GM18526 (cell line): ENCODE results near the gene AGAP6.
"Not testable (repeated sequence)": the region's sequence is repeated elsewhere in the genome, so short reads cannot be mapped to it uniquely, and the experiment has no call there.

Source experiments
- POLR2A ChIP-seq: IDR thresholded peaks from 3 replicates; pipeline ENCODE4 v1.6.1; 2011; ENCODE audit not compliant: insufficient read length; ENCODE audit errors: extremely low read depth

AGAP6 gene

DNA sequence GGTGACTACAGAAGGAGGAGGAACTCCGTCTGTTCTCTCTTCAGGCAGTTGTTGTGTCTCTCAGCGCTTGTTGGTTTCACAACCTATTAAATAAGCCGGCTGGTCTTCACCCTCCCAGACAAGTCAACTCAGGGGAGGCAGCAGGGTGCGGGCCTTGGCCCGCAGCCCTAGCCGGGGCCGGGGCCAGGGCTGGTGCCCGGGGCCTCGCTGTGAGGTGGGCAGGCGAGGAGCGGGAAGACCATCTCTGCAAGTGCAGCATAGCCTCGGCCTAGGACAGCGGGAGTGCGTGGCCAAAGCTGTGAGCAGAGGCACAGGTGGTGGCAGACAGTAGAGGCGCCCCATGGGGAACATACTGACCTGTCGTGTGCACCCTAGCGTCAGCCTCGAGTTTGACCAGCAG is at the start of gene AGAP6:
Gene AGAP6, plus strand, starts transcription at position 31 of the 400 bp plus-strand sequence. Its CDS starts 310 bp downstream, at position 341.
- TF ChIP-seq POLR2A = not testable (repeated sequence)

GRCh38 chr10:49941447-49942338 is 46.5 kb upstream of the AGAP6 start, which contains the start of the genes PARG and TIMM23B:
TSS of gene PARG (minus strand) at chr10:49942027. CDS start at chr10:49941725, 302 bp downstream.
TSS of gene TIMM23B (plus strand) at chr10:49942053. CDS start at chr10:49942195, 142 bp downstream.
- peak; percentile 64 for TF ChIP-seq POLR2A

DNA sequence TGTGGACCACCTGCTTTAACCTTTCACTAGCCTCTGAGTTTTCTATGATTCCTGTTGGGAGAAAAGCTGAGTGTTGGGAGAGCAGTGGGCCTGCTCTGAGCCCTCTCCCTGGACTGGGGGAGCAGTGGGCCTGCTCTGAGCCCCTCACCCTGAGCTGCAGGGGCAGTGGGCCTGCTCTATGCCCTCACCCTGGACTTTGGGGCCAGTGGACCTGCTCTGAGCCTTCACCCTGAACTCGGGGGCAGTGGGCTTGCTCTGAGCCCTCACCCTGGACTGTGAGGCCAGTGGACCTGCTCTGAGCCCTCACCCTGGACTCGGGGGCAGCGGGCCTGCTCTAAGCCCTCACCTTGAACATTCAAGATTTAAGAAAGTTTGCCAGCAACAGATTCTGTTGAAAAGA is 33.4 kb downstream of the AGAP6 start:
- no peak for TF ChIP-seq POLR2A

GRCh38 chr10:50025627-50026026 is 37.4 kb downstream of the AGAP6 start:
- TF ChIP-seq POLR2A = no peak

DNA sequence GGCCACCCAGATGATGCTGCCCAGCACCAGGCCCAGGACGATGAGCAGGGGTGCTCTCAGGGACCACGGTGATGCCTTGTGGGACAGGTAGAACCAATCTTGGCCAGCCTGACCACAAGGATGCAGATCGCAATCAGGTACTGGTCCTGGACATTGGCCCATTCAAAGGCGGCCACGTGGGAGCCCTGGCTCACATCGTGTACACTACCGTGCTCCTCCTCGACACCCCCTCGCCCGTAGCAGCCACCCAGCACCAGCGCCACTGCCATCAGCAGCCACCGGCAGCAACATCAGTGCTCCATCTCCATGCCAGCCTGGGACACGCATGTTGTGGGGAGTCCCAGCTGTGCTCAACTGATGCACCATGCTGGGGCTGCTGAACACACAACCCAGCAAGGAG is 39.0 kb downstream of the AGAP6 start:
- no peak for TF ChIP-seq POLR2A

DNA sequence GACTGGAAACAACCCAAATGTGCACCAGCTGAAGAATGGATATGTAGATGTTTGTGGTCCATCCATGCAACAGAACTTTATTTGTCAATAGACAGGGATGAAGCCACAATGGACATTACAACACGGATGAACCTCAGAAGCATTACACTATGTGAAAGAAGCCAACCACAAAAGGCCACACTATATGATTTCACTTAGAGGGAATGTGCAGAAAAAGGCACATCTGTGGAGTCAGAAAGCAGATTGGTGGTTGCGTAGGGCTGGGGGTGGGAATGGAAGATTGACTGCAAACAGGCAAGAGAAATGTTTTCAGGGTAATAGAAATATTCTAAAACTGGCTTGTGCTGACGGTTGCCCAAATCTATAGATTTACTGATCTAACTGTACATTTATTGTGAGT is 45.3 kb downstream of the AGAP6 start:
- TF ChIP-seq POLR2A = no peak

- no peak for TF ChIP-seq POLR2A
Observed at GRCh38 chr10:50044941-50045664, 56.9 kb downstream of the AGAP6 start.
